Measurements from ENCODE around the gene MKLN1. TPM values are rescaled to one million over a fixed set of nuclear protein-coding genes. Genes with fewer than 3 reads are reported as not detected.
A peak's percentile ranks its signal among the peaks of the same experiment; 100 is the strongest.
"Not testable (repeated sequence)": the region's sequence is repeated elsewhere in the genome, so short reads cannot be mapped to it uniquely, and the experiment has no call there.

MKLN1 gene
- 20.5 TPM for polyA plus RNA-seq (2013, experiment 1 of 2; ENCODE audit: insufficient read length)
- 27.0 TPM for polyA plus RNA-seq (2013, experiment 2 of 2; ENCODE audit: insufficient read length)

- DNase-seq = peak; percentile 90
Measured at GRCh38 chr7:131327626-131328376, at the start of gene MKLN1. TSS of gene MKLN1 (plus strand) at chr7:131327876. CDS start at chr7:131327900, 24 bp downstream.

- no peak for DNase-seq
Measured at GRCh38 chr7:131279044-131279443, 48.6 kb upstream of the MKLN1 start.

GRCh38 chr7:131281266-131282048, 46.2 kb upstream of the MKLN1 start:
- no peak for DNase-seq

GRCh38 chr7:131284702-131285419, 42.8 kb upstream of the MKLN1 start:
- DNase-seq = no peak

- DNase-seq = no peak
Measured at GRCh38 chr7:131285556-131285955, 42.1 kb upstream of the MKLN1 start.

GRCh38 chr7:131288450-131288849, 39.2 kb upstream of the MKLN1 start:
- no peak for DNase-seq

- no peak for DNase-seq
Measured at GRCh38 chr7:131289051-131289450, 38.6 kb upstream of the MKLN1 start.

- DNase-seq = no peak
Measured at GRCh38 chr7:131292141-131292905, 35.4 kb upstream of the MKLN1 start.

GRCh38 chr7:131293018-131293417, 34.7 kb upstream of the MKLN1 start:
- no peak for DNase-seq

GRCh38 chr7:131294553-131294952, 33.1 kb upstream of the MKLN1 start:
- no peak for DNase-seq

- no peak for DNase-seq
Measured at GRCh38 chr7:131298608-131298992, 29.1 kb upstream of the MKLN1 start.

- no peak for DNase-seq
Measured at GRCh38 chr7:131299074-131299473, 28.6 kb upstream of the MKLN1 start.

GRCh38 chr7:131300078-131300477, 27.6 kb upstream of the MKLN1 start:
- no peak for DNase-seq

- DNase-seq = no peak
Measured at GRCh38 chr7:131300572-131301466, 26.9 kb upstream of the MKLN1 start.

GRCh38 chr7:131302446-131302845, 25.2 kb upstream of the MKLN1 start:
- DNase-seq = no peak

- DNase-seq = peak; percentile 18
Measured at GRCh38 chr7:131302876-131303707, 24.6 kb upstream of the MKLN1 start.

- DNase-seq = no peak
Measured at GRCh38 chr7:131305152-131305551, 22.5 kb upstream of the MKLN1 start.

- DNase-seq = not testable (repeated sequence)
Measured at GRCh38 chr7:131306041-131306440, 21.6 kb upstream of the MKLN1 start.

GRCh38 chr7:131306777-131307176, 20.9 kb upstream of the MKLN1 start:
- no peak for DNase-seq

GRCh38 chr7:131307627-131308026, 20.0 kb upstream of the MKLN1 start:
- no peak for DNase-seq
